SK-N-SH treated with all-trans-retinoic acid at 6 μM for 48 hours (cell line): Measurements from ENCODE around the gene BCORL1.

Source experiments
- ATAC-seq: fragments of 200-7000 bp; cut with Tn5 transposase; 3 replicates; pipeline ENCODE4 v1.9.1; 2020; ENCODE audit warnings: mild to moderate bottlenecking, moderate library complexity
- ARNTL ChIP-seq: fragments of 450-650 bp; formaldehyde crosslinking; IDR thresholded peaks from 2 replicates; pipeline ENCODE4 v1.5.0; 2020; ENCODE audit warnings: low read depth, mild to moderate bottlenecking, moderate library complexity, borderline replicate concordance
- BACH2 ChIP-seq: fragments of 250-450 bp; sonication (Bioruptor Pico); IDR thresholded peaks from 2 replicates; pipeline ENCODE4 v1.9.0; 2021; ENCODE audit warnings: mild to moderate bottlenecking, borderline replicate concordance
- CREB5 ChIP-seq: fragments of 250-450 bp; sonication (Bioruptor Pico); IDR thresholded peaks from 2 replicates; pipeline ENCODE4 v1.5.1; 2020; ENCODE audit warnings: low read depth, mild to moderate bottlenecking, moderate library complexity
- CSDC2 ChIP-seq: fragments of 250-450 bp; sonication (Bioruptor Pico); IDR thresholded peaks from 2 replicates; pipeline ENCODE4 v1.5.0; 2020; ENCODE audit warnings: mild to moderate bottlenecking, moderate library complexity
- CSRNP3 ChIP-seq: fragments of 250-450 bp; sonication (Bioruptor Pico); IDR thresholded peaks from 2 replicates; pipeline ENCODE4 v1.5.1; 2021; ENCODE audit warnings: mild to moderate bottlenecking, moderate library complexity
- ESRRG ChIP-seq: fragments of 250-450 bp; sonication (Bioruptor Pico); IDR thresholded peaks from 2 replicates; pipeline ENCODE4 v1.6.1; 2021; ENCODE audit warnings: mild to moderate bottlenecking
- GLIS3 ChIP-seq: fragments of 250-450 bp; sonication (Bioruptor Pico); IDR thresholded peaks from 2 replicates; pipeline ENCODE4 v1.5.0; 2020; ENCODE audit warnings: mild to moderate bottlenecking, moderate library complexity
- ISL1 ChIP-seq: fragments of 250-450 bp; sonication (Bioruptor Pico); IDR thresholded peaks from 2 replicates; pipeline ENCODE4 v2.1.2; 2022; ENCODE audit warnings: mild to moderate bottlenecking, moderate library complexity
- OSR1 ChIP-seq: fragments of 250-450 bp; sonication (Bioruptor Pico); IDR thresholded peaks from 2 replicates; pipeline ENCODE4 v1.8.0; 2022; ENCODE audit warnings: moderate library complexity, mild to moderate bottlenecking, inconsistent platforms
- PATZ1 ChIP-seq: fragments of 250-450 bp; sonication (Bioruptor Pico); IDR thresholded peaks from 2 replicates; pipeline ENCODE4 v1.8.0; 2020; ENCODE audit warnings: mild to moderate bottlenecking, moderate library complexity, borderline replicate concordance
- POU6F1 ChIP-seq: fragments of 250-450 bp; sonication (Bioruptor Pico); IDR thresholded peaks from 2 replicates; pipeline ENCODE4 v1.8.0; 2021; ENCODE audit warnings: low read depth, mild to moderate bottlenecking, moderate library complexity, borderline replicate concordance
- PPARA ChIP-seq: fragments of 250-450 bp; sonication (Bioruptor Pico); IDR thresholded peaks from 2 replicates; pipeline ENCODE4 v1.5.0; 2020; ENCODE audit warnings: mild to moderate bottlenecking, borderline replicate concordance
- RARB ChIP-seq: fragments of 250-450 bp; sonication (Bioruptor Pico); IDR thresholded peaks from 2 replicates; pipeline ENCODE4 v1.8.0; 2021; ENCODE audit warnings: mild to moderate bottlenecking, moderate library complexity
- SNAI2 ChIP-seq: fragments of 250-450 bp; sonication (Bioruptor Pico); IDR thresholded peaks from 2 replicates; pipeline ENCODE4 v1.5.0; 2020; ENCODE audit warnings: mild to moderate bottlenecking, moderate library complexity
- TOX ChIP-seq: fragments of 250-450 bp; sonication (Bioruptor Pico); IDR thresholded peaks from 2 replicates; pipeline ENCODE4 v1.8.0; 2021; ENCODE audit warnings: mild to moderate bottlenecking, moderate library complexity, borderline replicate concordance
- TSHZ2 ChIP-seq: fragments of 250-450 bp; sonication (Bioruptor Pico); IDR thresholded peaks from 2 replicates; pipeline ENCODE4 v1.5.0; 2020; ENCODE audit warnings: mild to moderate bottlenecking, moderate library complexity
- ZC3H10 ChIP-seq: fragments of 250-450 bp; sonication (Bioruptor Pico); IDR thresholded peaks from 2 replicates; pipeline ENCODE4 v1.5.1; 2021; ENCODE audit warnings: mild to moderate bottlenecking, moderate library complexity
- ZFP3 ChIP-seq: fragments of 250-450 bp; sonication (Bioruptor Pico); IDR thresholded peaks from 2 replicates; pipeline ENCODE4 v1.5.0; 2020; ENCODE audit warnings: mild to moderate bottlenecking, moderate library complexity
- ZFP30 ChIP-seq: fragments of 450-650 bp; formaldehyde crosslinking; IDR thresholded peaks from 2 replicates; pipeline ENCODE4 v1.5.0; 2022; ENCODE audit warnings: mild to moderate bottlenecking, moderate library complexity
- ZNF565 ChIP-seq: fragments of 450-650 bp; formaldehyde crosslinking; conservative IDR thresholded peaks from 2 replicates; pipeline ENCODE4 v1.5.0; 2020; ENCODE audit warnings: low read depth, mild to moderate bottlenecking, moderate library complexity
- ZNF70 ChIP-seq: fragments of 450-650 bp; formaldehyde crosslinking; IDR thresholded peaks from 2 replicates; pipeline ENCODE4 v1.5.0; 2020; ENCODE audit warnings: mild to moderate bottlenecking, moderate library complexity
- ZNF8 ChIP-seq: fragments of 450-650 bp; formaldehyde crosslinking; IDR thresholded peaks from 2 replicates; pipeline ENCODE4 v1.5.0; 2020; ENCODE audit warnings: mild to moderate bottlenecking, moderate library complexity

Gene BCORL1

GRCh38 chrX:129961180-129962083 lies 21.0 kb upstream of the BCORL1 start:
- peak; percentile 58 for ATAC-seq
- TF ChIP-seq ZNF8 (CRISPR knock-in tag) (no peak), ARNTL (no peak), PATZ1 (CRISPR knock-in tag) (no peak), ISL1 (no peak), TOX (CRISPR knock-in tag) (no peak), ESRRG (CRISPR knock-in tag) (no peak), RARB (no peak), ZFP30 (CRISPR knock-in tag) (no peak), CREB5 (no peak)

- no peak for ATAC-seq
- TF ChIP-seq GLIS3 (CRISPR knock-in tag) (no peak), ZFP3 (no peak), CSRNP3 (CRISPR knock-in tag) (no peak), ZC3H10 (CRISPR knock-in tag) (no peak), OSR1 (no peak), ZFP30 (CRISPR knock-in tag) (no peak), ZNF70 (CRISPR knock-in tag) (no peak), TSHZ2 (no peak), ZNF565 (CRISPR knock-in tag) (no peak), BACH2 (CRISPR knock-in tag) (no peak), ZNF8 (CRISPR knock-in tag) (no peak), PPARA (CRISPR knock-in tag) (no peak), POU6F1 (CRISPR knock-in tag) (no peak), CREB5 (no peak), PATZ1 (CRISPR knock-in tag) (no peak), ISL1 (no peak), CSDC2 (CRISPR knock-in tag) (no peak), SNAI2 (CRISPR knock-in tag) (no peak), TOX (CRISPR knock-in tag) (no peak), ESRRG (CRISPR knock-in tag) (no peak)
Observed at GRCh38 chrX:129963729-129964128, 18.7 kb upstream of the BCORL1 start.
